Stomach (tissue), 4 donors: ENCODE results near the gene FAM13B.

ENCODE experiments used
- EP300 ChIP-seq: sonication (generic); formaldehyde crosslinking; IDR thresholded peaks from one replicate; pipeline ENCODE4 v1.6.1; 2017; ENCODE audit warnings: antibody characterized with exemption
- POLR2AphosphoS5 ChIP-seq, 3 donors: sonication (generic); formaldehyde crosslinking; IDR thresholded peaks; one replicate each; pipeline ENCODE4 v1.6.1; 2016; ENCODE audit warnings: antibody characterized with exemption in 3 of 3

- TF ChIP-seq POLR2AphosphoS5 (IDR thresholded peaks at IDR 0.05) (no peak), EP300 (no peak)
Measured at GRCh38 chr5:138054206-138054605, 21.3 kb upstream of the FAM13B start.
